Esophagus muscularis mucosa (tissue), 4 donors: ENCODE data around the gene ERN1. TPM values are rescaled to one million over a fixed set of nuclear protein-coding genes. Genes with fewer than 3 reads are reported as not detected.

Source experiments
- DNase-seq: peaks from one replicate; pipeline ENCODE4 v3.0.0-alpha.2; 2017; ENCODE audit errors: extremely low spot score
- H3K27ac ChIP-seq, 4 donors: fragments of 200-600 bp; sonication (generic); replicated peaks in 1 of 4; 1 replicate in 3 of 4; 2 replicates in 1 of 4; pipeline ENCODE4 v1.5.1; 2016 to 2019; ENCODE audit warnings: mild to moderate bottlenecking in 1 of 4
- H3K27me3 ChIP-seq, 4 donors: fragments of 200-600 bp; sonication (generic); one replicate each; pipeline versions ENCODE4 v1.5.1 to v1.6.0; 2016 to 2019
- H3K36me3 ChIP-seq, 4 donors: fragments of 200-600 bp; sonication (generic); one replicate each; pipeline ENCODE4 v1.5.1; 2016 to 2019
- H3K4me1 ChIP-seq, 4 donors: fragments of 200-600 bp; sonication (generic); one replicate each; pipeline ENCODE4 v1.5.1; 2016 to 2019
- H3K4me3 ChIP-seq, 4 donors: fragments of 200-600 bp; sonication (generic); 1 replicate in 2 of 4; 2 replicates in 2 of 4; pipeline ENCODE4 v1.5.1; 2016 to 2019; ENCODE audit warnings: mild to moderate bottlenecking in 4 of 4, moderate library complexity in 1 of 4
- H3K9me3 ChIP-seq, 4 donors: fragments of 200-600 bp; sonication (generic); 1 replicate in 3 of 4; 2 replicates in 1 of 4; pipeline ENCODE4 v1.5.1; 2016 to 2019
- CTCF ChIP-seq, 3 experiments: fragments of 200-600 bp in 2 of 3; fragments of 450-650 bp in 1 of 3; sonication (generic) in 2 of 3; IDR thresholded peaks; one replicate each; pipeline ENCODE4 v1.5.1; 2017 to 2019; ENCODE audit warnings: antibody characterized with exemption in 3 of 3, mild to moderate bottlenecking in 2 of 3, moderate library complexity in 1 of 3
- EP300 ChIP-seq: sonication (generic); formaldehyde crosslinking; IDR thresholded peaks from one replicate; pipeline ENCODE4 v1.6.1; 2017; ENCODE audit warnings: antibody characterized with exemption
- POLR2A ChIP-seq: fragments of 450-650 bp; IDR thresholded peaks from one replicate; pipeline ENCODE4 v1.6.1; 2017; ENCODE audit warnings: antibody characterized with exemption, moderate library complexity, mild to moderate bottlenecking, low read depth
- POLR2AphosphoS5 ChIP-seq, 2 donors: sonication (generic); formaldehyde crosslinking; IDR thresholded peaks; one replicate each; pipeline ENCODE4 v1.6.1; 2017; ENCODE audit warnings: antibody characterized with exemption in 2 of 2
- WGBS: methylation state at CpG from one replicate; pipeline ENCODE4 v1.1.5; 2018; 5-methylcytosine and 5-hydroxymethylcytosine counted together
- intact Hi-C: fragments of 100-400 bp; cut with DNase I; formaldehyde crosslinking; loops from one replicate; pipeline ENCODE4 v1.15.1; 2023
- total RNA-seq, 4 donors: library from RNA; depleted of rRNA; stranded (reverse); fragments of >200 nt; gene quantifications; one replicate each; pipeline versions ENCODE4 v1.1.0 to v1.2.1, GENCODE V29; 2016

The ERN1 gene
- total RNA-seq, 4 donors from 2014 or later = 6.2 to 11.2 (median 9.3) TPM

DNA sequence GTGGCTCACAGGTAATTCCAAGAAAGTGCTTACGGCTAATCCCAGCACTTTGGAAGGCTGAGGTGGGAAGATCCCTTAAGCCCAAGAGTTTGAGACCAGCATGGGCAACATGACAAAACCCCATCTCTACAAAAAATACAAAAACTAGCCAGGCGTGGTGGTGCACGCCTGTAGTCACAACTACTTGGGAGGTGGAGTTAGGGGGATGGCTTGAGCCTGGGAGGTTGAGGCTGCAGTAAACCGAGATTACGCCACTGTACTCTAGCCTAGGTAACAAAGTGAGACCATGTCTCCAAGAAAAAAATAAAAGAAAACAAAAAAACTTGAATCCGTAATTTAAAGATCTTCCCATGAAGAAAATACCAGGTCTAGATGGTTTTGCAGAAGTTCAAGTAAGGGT lies 114.5 kb downstream of the ERN1 start:
- intact Hi-C loops = no loop called here
- WGBS = 96% methylated on average over 6 of the region's 6 CpGs
- H3K36me3 ChIP-seq = no peaks in the 10 kb centered on the region
- DNase-seq = no peak
- TF ChIP-seq EP300 (no peak), CTCF (IDR thresholded peaks at IDR 0.05) (no peak), POLR2A (no peak), POLR2AphosphoS5 (IDR thresholded peaks at IDR 0.05) (no peak)
- no peaks in the 10 kb centered on the region for H3K9me3 ChIP-seq
- no peak overlapping the region for H3K4me3 ChIP-seq
- peak overlapping the region in 1 of 4 donors; percentile 44 for H3K27ac ChIP-seq
- H3K4me1 ChIP-seq = peaks cover 0 to 14% (median 4%) of the 10 kb centered on the region in 4 donors
- peaks cover 0 to 6% (median 0%) of the 10 kb centered on the region in 4 donors for H3K27me3 ChIP-seq

GRCh38 chr17:64009571-64010402 lies 120.2 kb downstream of the ERN1 start:
- no peak overlapping the region for H3K27ac ChIP-seq
- intact Hi-C loops = no loop called here
- 61% methylated on average over 8 of the region's 8 CpGs for WGBS

GRCh38 chr17:64008830-64009229 lies 121.1 kb downstream of the ERN1 start:
- no peak overlapping the region for H3K4me3 ChIP-seq
- peaks cover 0 to 10% (median 0%) of the 10 kb centered on the region in 4 donors for H3K27me3 ChIP-seq
- TF ChIP-seq POLR2AphosphoS5 (IDR thresholded peaks at IDR 0.05) = no peak
- intact Hi-C loops = no loop called here
- peaks cover 26 to 43% (median 32%) of the 10 kb centered on the region in 4 donors for H3K4me1 ChIP-seq
- H3K36me3 ChIP-seq = peaks cover 0 to 13% (median 1%) of the 10 kb centered on the region in 4 donors
- no peak for DNase-seq
- peak overlapping the region in 3 of 4 donors; percentile 6 to 34 (median 33) for H3K27ac ChIP-seq
- H3K9me3 ChIP-seq = no peaks in the 10 kb centered on the region
- 79% methylated on average over 4 of the region's 4 CpGs for WGBS

More at GRCh38 chr17:64009571-64010402, 120.2 kb downstream of the ERN1 start:
- Histone ChIP-seq H3K4me1 (peaks cover 26 to 43% (median 32%) of the 10 kb centered on the region in 4 donors), H3K4me3 (no peak overlapping the region), H3K36me3 (peaks cover 0 to 6% (median 0%) of the 10 kb centered on the region in 4 donors), H3K9me3 (no peaks in the 10 kb centered on the region), H3K27me3 (peaks cover 0 to 10% (median 0%) of the 10 kb centered on the region in 4 donors)
- DNase-seq = no peak
- TF ChIP-seq POLR2AphosphoS5 (IDR thresholded peaks at IDR 0.05) = no peak
- no peak for TF ChIP-seq CTCF (IDR thresholded peaks at IDR 0.05)
- TF ChIP-seq POLR2A = no peak
- no peak for TF ChIP-seq EP300

DNA sequence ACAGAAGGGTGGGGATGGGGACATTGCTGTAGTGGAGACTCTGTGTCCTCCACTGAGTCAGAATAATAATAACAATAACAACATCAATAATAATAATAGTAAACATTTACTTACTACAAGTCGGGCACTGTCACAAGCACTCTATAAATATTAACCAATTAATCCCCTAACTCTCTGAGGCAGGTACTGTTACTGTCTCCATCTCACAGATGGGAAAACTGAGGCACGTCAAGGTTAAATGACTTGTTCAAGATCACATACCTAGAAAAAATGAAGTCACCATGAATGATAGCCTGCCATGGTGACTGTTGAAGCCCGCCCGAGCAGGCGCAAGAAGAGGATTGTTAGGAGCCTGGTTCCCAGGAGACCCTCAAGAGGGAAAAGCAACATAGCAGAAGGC lies 121.6 kb downstream of the ERN1 start:
- H3K27ac ChIP-seq = peak overlapping the region in 3 of 4 donors; percentile 6 to 34 (median 33)
- WGBS = 82% methylated on average over 5 of the region's 5 CpGs

More for the DNA sequence above, 121.6 kb downstream of the ERN1 start:
- TF ChIP-seq POLR2AphosphoS5 (IDR thresholded peaks at IDR 0.05) (no peak), CTCF (IDR thresholded peaks at IDR 0.05) (no peak), EP300 (no peak), POLR2A (no peak)
- Histone ChIP-seq H3K9me3 (no peaks in the 10 kb centered on the region), H3K4me1 (peaks cover 26 to 43% (median 32%) of the 10 kb centered on the region in 4 donors), H3K27me3 (peaks cover 0 to 10% (median 0%) of the 10 kb centered on the region in 4 donors), H3K36me3 (peaks cover 0 to 18% (median 3%) of the 10 kb centered on the region in 4 donors), H3K4me3 (no peak overlapping the region)
- intact Hi-C loops = no loop called here
- no peak for DNase-seq
